OCI-LY7 (cell line): ENCODE results near the gene TRAF3. TPM values are rescaled to one million over a fixed set of nuclear protein-coding genes. Genes with fewer than 3 reads are reported as not detected.

Experiments
- BruUV-seq: library from RNA; stranded (reverse); fragments of 400-500 nt; replicated peaks from 2 replicates; lab custom pipeline; 2021; lab: Mats Ljungman, UMichigan
- CTCF ChIA-PET: fragments of 300-600 bp; sonication (Branson Sonifier 250); formaldehyde crosslinking; loops from one replicate; lab custom pipeline; 2022; ENCODE audit warnings: antibody characterized with exemption; ENCODE audit not compliant: unreplicated experiment; lab: Charles Lee
- POLR2A ChIA-PET: fragments of 300-600 bp; sonication (Branson Sonifier 250); formaldehyde crosslinking; loops from one replicate; lab custom pipeline; 2022; ENCODE audit warnings: antibody characterized with exemption; lab: Charles Lee
- DNase-seq: peaks from one replicate; pipeline ENCODE4 v3.0.0-alpha.2; 2015; ENCODE audit warnings: low spot score
- H2AFZ ChIP-seq: fragments of 200-600 bp; sonication (generic), shearing (Covaris generic); 2 replicates; pipeline ENCODE4 v1.6.1; 2014; ENCODE audit warnings: mild to moderate bottlenecking, antibody characterized with exemption, low read length, moderate library complexity
- H3K27ac ChIP-seq: fragments of 200-600 bp; sonication (generic); 2 replicates; pipeline ENCODE4 v1.5.1; 2014; ENCODE audit warnings: mixed run types, low read depth, mild to moderate bottlenecking, moderate library complexity, low read length, inconsistent platforms; ENCODE audit not compliant: poor library complexity, severe bottlenecking
- H3K36me3 ChIP-seq: fragments of 200-600 bp; sonication (generic); 2 replicates; pipeline ENCODE4 v1.6.1; 2014; ENCODE audit warnings: mild to moderate bottlenecking, antibody characterized with exemption, low read length, moderate library complexity, mixed read lengths; ENCODE audit not compliant: insufficient read depth
- H3K4me1 ChIP-seq: fragments of 200-600 bp; sonication (generic); 2 replicates; pipeline ENCODE4 v1.5.1; 2014; ENCODE audit warnings: mild to moderate bottlenecking, low read length; ENCODE audit not compliant: insufficient read depth, poor library complexity, severe bottlenecking
- H3K4me2 ChIP-seq: fragments of 200-600 bp; sonication (generic); 2 replicates; pipeline ENCODE4 v1.6.1; 2014; ENCODE audit warnings: mild to moderate bottlenecking, low read length
- H3K4me3 ChIP-seq: fragments of 200-600 bp; sonication (generic); 2 replicates; pipeline ENCODE4 v1.5.1; 2014; ENCODE audit warnings: mild to moderate bottlenecking, low read depth, low read length; ENCODE audit not compliant: poor library complexity, severe bottlenecking
- H3K79me2 ChIP-seq: fragments of 200-600 bp; sonication (generic); 2 replicates; pipeline ENCODE4 v1.6.1; 2016; ENCODE audit warnings: low read depth, mild to moderate bottlenecking, low read length, moderate library complexity, mixed read lengths; ENCODE audit not compliant: insufficient read depth
- H3K9me2 ChIP-seq: fragments of 200-600 bp; sonication (generic); 2 replicates; pipeline ENCODE4 v1.6.1; 2016; ENCODE audit warnings: mild to moderate bottlenecking, low read length, mixed read lengths; ENCODE audit not compliant: insufficient read depth
- H3K9me3 ChIP-seq: fragments of 200-600 bp; sonication (generic); 2 replicates; pipeline ENCODE4 v1.6.1; 2014; ENCODE audit warnings: mild to moderate bottlenecking, mixed run types, low read length, mixed read lengths
- H4K20me1 ChIP-seq: fragments of 200-600 bp; sonication (generic); 2 replicates; pipeline ENCODE4 v1.6.1; 2014; ENCODE audit warnings: mild to moderate bottlenecking, antibody characterized with exemption, low read length, moderate library complexity, mixed read lengths; ENCODE audit not compliant: insufficient read depth
- EZH2phosphoT487 ChIP-seq: fragments of 200-600 bp; sonication (generic); IDR thresholded peaks from 2 replicates; pipeline ENCODE4 v1.6.1; 2018; ENCODE audit warnings: low read depth, borderline replicate concordance, mild to moderate bottlenecking, mixed run types, antibody characterized with exemption, low read length, moderate library complexity, mixed read lengths
- intact Hi-C: fragments of 100-400 bp; cut with micrococcal nuclease; formaldehyde crosslinking; loops from one replicate; pipeline ENCODE4 v1.10.0; 2022; ENCODE audit not compliant: unreplicated experiment
- total RNA-seq, 2 experiments: library from RNA; depleted of rRNA in 1 of 2; stranded (reverse); fragments of >200 nt in 1 of 2; shearing (Covaris generic) in 1 of 2; gene quantifications; 2 replicates each; pipeline ENCODE4 v1.2.3, GENCODE V29; 2014 to 2022
- TF ChIP-seq, protein P1 (sequence below): fragments of 200-600 bp; sonication (generic); conservative IDR thresholded peaks from 2 replicates; pipeline ENCODE4 v1.5.1; 2014; ENCODE audit warnings: mild to moderate bottlenecking, antibody characterized with exemption, low read length, moderate library complexity, mixed read lengths

Gene TRAF3
- total RNA-seq, 2 experiments from 2014 or later, result 0.82 to 2.9 TPM

DNA sequence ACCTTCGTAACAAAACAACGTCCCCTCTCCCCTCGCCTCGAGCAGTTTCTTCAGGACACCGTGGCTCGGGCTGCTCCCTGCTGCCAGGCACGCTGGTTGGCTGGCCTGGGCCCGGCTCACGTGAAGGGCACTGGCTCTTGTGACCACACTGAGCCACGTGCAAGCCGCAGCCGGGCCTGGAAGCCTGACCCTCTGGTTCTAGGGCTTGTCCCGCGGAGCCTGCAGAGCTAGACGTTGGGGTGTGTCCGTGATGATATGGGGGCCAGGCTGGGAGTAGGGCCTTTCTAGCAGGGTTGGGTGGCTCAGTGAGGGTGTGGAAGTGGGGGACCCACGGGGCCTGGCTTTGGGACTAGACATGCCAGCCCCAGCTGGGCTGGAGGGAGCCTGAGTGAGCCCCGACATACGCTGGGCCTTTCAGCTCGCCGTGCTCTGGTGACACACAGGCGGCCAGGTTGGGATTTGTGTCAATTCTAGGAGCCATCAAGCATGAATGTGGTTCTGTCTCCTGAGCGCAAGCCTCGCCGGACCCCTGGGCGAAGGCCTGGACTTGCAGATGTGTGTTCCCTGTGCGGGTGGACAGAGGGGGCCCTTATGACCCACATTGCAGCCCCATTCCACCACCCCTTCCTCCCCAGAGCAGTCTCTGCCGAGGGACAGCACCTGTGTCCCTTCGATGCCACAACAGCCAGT, 131.7 kb downstream of the TRAF3 start:
- no peak for DNase-seq
- Histone ChIP-seq H3K36me3 (no peaks in the 10 kb centered on the region), H2AFZ (no peak overlapping the region), H3K9me3 (no peaks in the 10 kb centered on the region), H3K27ac (no peak overlapping the region), H3K4me3 (no peak overlapping the region), H3K4me1 (peaks cover 3% of the 10 kb centered on the region), H4K20me1 (no peaks in the 10 kb centered on the region), H3K79me2 (no peaks in the 10 kb centered on the region), H3K9me2 (no peaks in the 10 kb centered on the region), H3K4me2 (no peak overlapping the region)
- intact Hi-C loops, result no loop called here
- CTCF ChIA-PET, result no interaction called here
- POLR2A ChIA-PET, result no interaction called here
- TF ChIP-seq, protein P1, sequence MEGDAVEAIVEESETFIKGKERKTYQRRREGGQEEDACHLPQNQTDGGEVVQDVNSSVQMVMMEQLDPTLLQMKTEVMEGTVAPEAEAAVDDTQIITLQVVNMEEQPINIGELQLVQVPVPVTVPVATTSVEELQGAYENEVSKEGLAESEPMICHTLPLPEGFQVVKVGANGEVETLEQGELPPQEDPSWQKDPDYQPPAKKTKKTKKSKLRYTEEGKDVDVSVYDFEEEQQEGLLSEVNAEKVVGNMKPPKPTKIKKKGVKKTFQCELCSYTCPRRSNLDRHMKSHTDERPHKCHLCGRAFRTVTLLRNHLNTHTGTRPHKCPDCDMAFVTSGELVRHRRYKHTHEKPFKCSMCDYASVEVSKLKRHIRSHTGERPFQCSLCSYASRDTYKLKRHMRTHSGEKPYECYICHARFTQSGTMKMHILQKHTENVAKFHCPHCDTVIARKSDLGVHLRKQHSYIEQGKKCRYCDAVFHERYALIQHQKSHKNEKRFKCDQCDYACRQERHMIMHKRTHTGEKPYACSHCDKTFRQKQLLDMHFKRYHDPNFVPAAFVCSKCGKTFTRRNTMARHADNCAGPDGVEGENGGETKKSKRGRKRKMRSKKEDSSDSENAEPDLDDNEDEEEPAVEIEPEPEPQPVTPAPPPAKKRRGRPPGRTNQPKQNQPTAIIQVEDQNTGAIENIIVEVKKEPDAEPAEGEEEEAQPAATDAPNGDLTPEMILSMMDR, result no peak
- TF ChIP-seq EZH2phosphoT487, result no peak
- BruUV-seq, result no TSS peak

DNA sequence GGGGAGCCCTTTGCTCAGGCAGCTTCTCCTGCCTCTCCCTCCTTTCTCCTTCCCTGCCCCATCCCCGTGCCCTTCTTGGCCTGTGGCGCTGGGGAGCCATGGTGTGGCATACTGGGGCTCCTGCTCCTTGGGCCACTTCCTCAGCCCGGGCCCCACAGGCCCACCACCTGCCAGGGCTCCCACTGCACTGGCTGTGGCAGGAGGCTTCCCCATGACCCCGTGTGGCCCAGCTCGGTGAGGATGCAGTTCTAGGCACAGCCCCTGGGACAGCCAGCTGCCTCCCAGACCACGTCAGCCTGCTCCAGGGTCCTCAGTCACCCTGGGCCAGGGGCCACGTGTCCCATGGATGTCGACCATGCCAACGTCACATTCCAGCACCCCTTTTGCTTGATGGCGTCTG, 132.2 kb downstream of the TRAF3 start:
- no TSS peak for BruUV-seq
- Histone ChIP-seq H3K9me2 (no peaks in the 10 kb centered on the region), H3K9me3 (no peaks in the 10 kb centered on the region), H2AFZ (no peak overlapping the region), H3K4me2 (no peak overlapping the region), H4K20me1 (no peaks in the 10 kb centered on the region), H3K4me3 (no peak overlapping the region), H3K4me1 (peaks cover 8% of the 10 kb centered on the region), H3K79me2 (no peaks in the 10 kb centered on the region), H3K27ac (no peak overlapping the region), H3K36me3 (no peaks in the 10 kb centered on the region)
- DNase-seq, result no peak
- intact Hi-C loops, result no loop called here
- CTCF ChIA-PET, result no interaction called here
- POLR2A ChIA-PET, result no interaction called here
- TF ChIP-seq EZH2phosphoT487, result no peak
- TF ChIP-seq, protein P1, result no peak

DNA sequence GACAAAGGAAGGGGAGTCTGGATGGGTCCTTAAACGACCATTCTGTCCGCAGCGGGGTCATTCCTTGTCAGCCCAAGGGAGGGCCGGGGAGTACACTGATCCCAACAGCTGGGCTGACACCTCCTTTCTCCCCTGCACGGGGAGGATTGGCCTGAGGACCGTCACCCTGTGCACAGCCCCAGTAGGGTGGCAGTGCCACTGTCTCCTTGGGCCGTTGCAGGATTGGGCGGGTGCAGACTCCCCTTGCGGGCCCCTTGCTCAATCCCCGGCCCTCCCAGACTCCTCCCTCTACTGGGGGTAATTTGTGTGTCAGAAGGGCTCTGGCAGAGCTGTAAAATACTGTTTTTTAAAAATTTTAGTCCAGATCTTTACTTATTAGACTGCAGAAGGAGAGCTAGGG, 132.7 kb downstream of the TRAF3 start:
- no TSS peak for BruUV-seq
- no peak overlapping the region for H3K27ac ChIP-seq
- intact Hi-C loops, result no loop called here

More for the DNA sequence above, 132.7 kb downstream of the TRAF3 start:
- ChIA-PET POLR2A (interaction anchor here (0.6 kb wide), 1 partner anchor 256 kb away, joined by 3 read pairs; no protein-coding TSS in a partner anchor), CTCF (no interaction called here)
- no peak overlapping the region for H2AFZ ChIP-seq
- no peaks in the 10 kb centered on the region for H3K9me2 ChIP-seq
- no peaks in the 10 kb centered on the region for H3K9me3 ChIP-seq
- no peaks in the 10 kb centered on the region for H3K79me2 ChIP-seq
- no peak for TF ChIP-seq EZH2phosphoT487
- TF ChIP-seq, protein P1, result no peak
- peaks cover 13% of the 10 kb centered on the region for H3K4me1 ChIP-seq
- no peak overlapping the region for H3K4me3 ChIP-seq
- no peak overlapping the region for H3K4me2 ChIP-seq
- H3K36me3 ChIP-seq, result no peaks in the 10 kb centered on the region
- peaks cover 4% of the 10 kb centered on the region; the same call in 1 of the 2 replicates for H4K20me1 ChIP-seq
- no peak for DNase-seq
